HL-60 (cell line): ENCODE results near the gene CH25H.
A peak's percentile ranks its signal among the peaks of the same experiment; 100 is the strongest.
"Not testable (repeated sequence)": the region's sequence is repeated elsewhere in the genome, so short reads cannot be mapped to it uniquely, and the experiment has no call there.

Experiments used
- DNase-seq, 2 experiments: peaks; one replicate each; pipeline ENCODE4 v3.0.0-alpha.2; 2010 to 2020; ENCODE audit warnings: low read depth in 1 of 2, low spot score in 1 of 2
- H3K27ac ChIP-seq: fragments of 250-450 bp; sonication (Bioruptor Pico); replicated peaks from 2 replicates; pipeline ENCODE4 v1.5.1; 2020; ENCODE audit warnings: mild to moderate bottlenecking, moderate library complexity
- H3K27me3 ChIP-seq: fragments of 250-450 bp; sonication (Bioruptor Pico); 2 replicates; pipeline ENCODE4 v1.5.1; 2021; ENCODE audit warnings: mild to moderate bottlenecking, moderate library complexity; ENCODE audit not compliant: insufficient read depth, poor library complexity, severe bottlenecking
- H3K4me3 ChIP-seq: replicated peaks from 2 replicates; pipeline ENCODE4 v1.5.1; 2011; ENCODE audit warnings: mild to moderate bottlenecking, control low read depth, low read length; ENCODE audit not compliant: insufficient read depth
- CTCF ChIP-seq: IDR thresholded peaks from one replicate; pipeline ENCODE4 v1.5.1; 2011; ENCODE audit warnings: low read length, control low read depth, inconsistent platforms; ENCODE audit not compliant: insufficient read depth
- GABPA ChIP-seq: IDR thresholded peaks from 2 replicates; pipeline ENCODE4 v1.6.1; 2012; ENCODE audit warnings: low read depth
- POLR2AphosphoS5 ChIP-seq: IDR thresholded peaks from 2 replicates; pipeline ENCODE4 v1.6.1; 2012; ENCODE audit warnings: low read depth
- REST ChIP-seq: IDR thresholded peaks from 2 replicates; pipeline ENCODE4 v1.6.1; 2012; ENCODE audit warnings: low read depth; ENCODE audit not compliant: insufficient replicate concordance
- SPI1 ChIP-seq: IDR thresholded peaks from 2 replicates; pipeline ENCODE4 v1.6.1; 2012; ENCODE audit warnings: low read depth, mild to moderate bottlenecking, borderline replicate concordance

The CH25H gene

GRCh38 chr10:89252225-89252585 lies 45.1 kb upstream of the CH25H start:
- H3K27me3 ChIP-seq, result no peaks in the 10 kb centered on the region
- H3K27ac ChIP-seq, result no peak overlapping the region
- DNase-seq, result no peak
- peak overlapping the region; percentile 89 for H3K4me3 ChIP-seq
- TF ChIP-seq REST (no peak), CTCF (no peak), SPI1 (no peak), GABPA (no peak), POLR2AphosphoS5 (no peak)

DNA sequence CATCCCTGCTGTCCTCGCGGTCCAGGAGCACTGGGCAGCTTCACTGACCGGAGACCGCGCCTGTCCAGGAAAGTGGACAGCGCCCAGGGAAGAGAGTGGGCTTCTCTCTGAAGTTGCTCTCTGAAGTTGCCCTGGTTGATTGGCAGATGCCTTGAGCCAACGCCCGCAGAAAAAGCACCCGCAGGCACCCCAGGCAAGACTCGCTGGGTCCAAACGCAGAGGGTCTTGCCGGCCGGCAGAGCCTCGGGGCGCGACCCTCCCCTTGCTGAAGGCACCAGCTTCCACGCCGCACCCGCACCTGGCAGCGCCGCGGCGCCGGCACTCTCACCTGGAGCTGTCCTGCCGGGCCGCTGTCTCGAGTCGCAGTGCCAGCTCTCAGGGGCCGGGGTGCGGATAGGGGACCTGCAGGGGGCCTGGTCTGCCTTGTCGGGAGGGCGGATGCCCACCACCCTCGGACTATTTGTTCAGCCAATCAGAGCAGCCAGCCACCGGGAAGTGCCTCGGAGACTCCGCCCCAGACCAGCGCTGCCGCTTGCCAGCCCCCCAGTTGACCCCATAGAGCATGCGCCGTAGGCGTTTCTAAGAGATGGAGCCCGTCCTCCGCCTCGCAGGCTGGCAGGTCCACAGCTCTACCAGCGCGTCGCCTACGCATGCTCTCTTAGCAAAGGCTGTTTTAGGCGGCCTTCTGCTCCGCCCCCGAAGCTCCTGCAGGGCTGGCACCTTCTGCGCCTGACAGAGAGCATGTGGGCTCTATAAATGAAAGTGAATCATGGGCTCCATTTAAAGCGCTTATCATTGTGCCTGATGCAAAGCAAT lies 44.5 kb upstream of the CH25H start, which contains the start of gene LIPA:
Gene LIPA, minus strand, starts transcription at position 367 of the 816 bp plus-strand sequence. CDS start 4,127 bp downstream, outside the sequence.
- peak; percentile 19 for TF ChIP-seq REST
- TF ChIP-seq SPI1, result no peak
- peak within 1 kb of the TSS; percentile 89 for H3K4me3 ChIP-seq
- H3K27ac ChIP-seq, result no peak within 1 kb of the TSS
- peak; percentile 91 to 93 for DNase-seq
- no peaks in the 10 kb centered on the region for H3K27me3 ChIP-seq

DNA sequence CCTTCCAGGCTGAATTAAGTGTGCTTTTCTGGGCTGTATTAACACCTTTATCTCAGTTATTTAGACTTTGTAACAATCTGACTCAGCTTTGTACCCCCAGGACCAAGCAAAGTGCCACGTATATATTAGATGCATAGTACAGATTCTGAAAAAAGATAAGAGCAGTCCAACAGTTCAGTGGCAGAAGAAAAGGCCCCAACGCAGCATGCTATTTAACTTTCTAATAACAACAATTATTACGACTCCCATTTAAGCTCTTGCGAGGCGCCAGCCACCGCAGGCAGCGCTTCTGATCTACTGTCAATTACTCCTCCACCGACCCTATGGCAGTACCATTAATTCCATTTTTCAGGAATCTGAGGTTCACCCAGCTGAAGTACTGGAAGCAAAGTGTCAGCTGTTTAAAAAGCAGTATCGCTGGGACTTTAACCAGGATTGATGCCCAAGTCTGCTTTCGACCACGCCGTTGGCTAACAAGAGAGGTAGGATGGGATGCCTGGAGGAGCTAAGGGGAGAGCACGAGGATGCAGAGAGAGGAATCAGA lies 43.8 kb upstream of the CH25H start:
- no peaks in the 10 kb centered on the region for H3K27me3 ChIP-seq
- H3K4me3 ChIP-seq, result peak overlapping the region; percentile 89
- no peak for DNase-seq
- TF ChIP-seq REST, result no peak
- TF ChIP-seq GABPA, result no peak
- no peak overlapping the region for H3K27ac ChIP-seq

- H3K4me3 ChIP-seq, result no peak overlapping the region
- no peak overlapping the region for H3K27ac ChIP-seq
- no peak for DNase-seq
- TF ChIP-seq GABPA, result no peak
- TF ChIP-seq SPI1, result no peak
- TF ChIP-seq POLR2AphosphoS5, result no peak
- TF ChIP-seq REST, result no peak
- no peak for TF ChIP-seq CTCF
- no peaks in the 10 kb centered on the region for H3K27me3 ChIP-seq
Observed at GRCh38 chr10:89248990-89249389, 41.9 kb upstream of the CH25H start.

DNA sequence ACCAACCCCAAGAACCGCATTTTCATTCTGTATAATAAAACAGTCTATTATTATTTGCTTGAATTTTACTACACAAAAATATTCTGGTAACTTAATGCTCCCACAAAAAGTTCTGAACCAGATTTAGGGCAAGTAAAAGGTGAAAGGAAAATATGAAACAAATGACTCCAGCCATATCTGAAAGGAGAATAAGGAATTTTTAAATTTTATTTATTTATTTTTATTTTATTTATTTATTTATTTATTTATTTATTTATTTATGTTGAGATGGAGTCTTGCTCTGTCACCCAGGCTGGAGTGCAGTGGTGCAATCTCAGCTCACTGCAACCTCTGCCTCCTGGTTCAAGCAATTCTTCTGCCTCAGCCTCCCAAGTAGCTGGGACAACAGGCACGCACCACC lies 40.5 kb upstream of the CH25H start:
- not testable (repeated sequence) for DNase-seq, H3K4me3 ChIP-seq, H3K27me3 ChIP-seq, H3K27ac ChIP-seq
